OCI-LY1 (cell line): ENCODE measurements around the gene DEAF1.

ENCODE experiments used
- EZH2 ChIP-seq: fragments of 200-600 bp; sonication (generic), shearing (Covaris generic); IDR thresholded peaks from 2 replicates; pipeline ENCODE4 v1.8.0; 2017; ENCODE audit warnings: borderline replicate concordance, mixed run types, mild to moderate bottlenecking, antibody characterized with exemption, low read length, moderate library complexity, mixed read lengths
- TF ChIP-seq, protein P1 (sequence below): fragments of 200-600 bp; sonication (generic), shearing (Covaris generic); IDR thresholded peaks from 2 replicates; pipeline ENCODE4 v1.5.1; 2017; ENCODE audit warnings: mild to moderate bottlenecking, antibody characterized with exemption, low read length, moderate library complexity, mixed read lengths

DNA sequence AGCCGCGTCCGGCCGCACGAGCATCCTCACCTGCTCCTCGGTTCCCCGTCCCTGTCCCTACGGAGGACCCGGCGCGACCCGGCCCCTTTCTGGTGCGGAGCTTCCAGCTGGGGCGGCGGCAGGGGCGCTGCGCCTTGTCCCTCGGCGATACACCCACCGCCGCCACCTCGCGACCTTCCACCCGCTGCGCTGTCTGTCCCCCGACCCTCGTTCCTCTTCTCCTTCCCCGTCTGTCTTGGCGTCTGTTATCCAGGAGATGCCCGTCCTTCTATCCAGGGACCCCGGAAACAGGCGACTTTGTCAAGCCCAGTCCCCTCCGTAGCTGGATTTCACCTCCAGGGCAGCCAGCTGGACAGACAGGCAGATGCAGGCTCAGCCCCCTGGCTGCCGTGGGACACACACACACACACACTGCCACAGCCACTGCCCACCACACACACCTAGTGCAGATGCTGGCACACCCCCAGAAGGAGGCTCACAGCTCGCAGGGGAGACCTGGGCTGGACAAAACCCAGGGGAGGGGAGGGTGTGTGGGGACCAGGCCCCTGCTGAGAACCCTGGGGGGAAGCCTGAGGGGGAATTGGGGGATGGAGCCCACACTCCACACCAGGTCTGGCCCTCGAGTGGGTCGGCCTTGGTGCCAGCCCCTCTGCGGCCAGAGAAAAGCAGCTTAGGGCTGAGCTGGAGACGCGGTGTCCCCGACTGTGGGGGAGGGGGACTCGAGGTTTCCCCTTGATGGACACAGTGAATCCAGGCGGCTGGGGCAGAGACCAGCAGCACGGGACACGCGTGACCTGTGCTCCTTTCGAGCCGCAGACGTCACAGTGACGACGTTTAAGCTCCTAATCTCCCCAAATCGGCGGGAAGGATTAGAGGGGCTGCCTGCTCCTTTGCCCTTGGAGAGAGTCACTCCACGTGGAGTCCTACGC lies 57.2 kb downstream of the DEAF1 start:
- TF ChIP-seq, protein P1, sequence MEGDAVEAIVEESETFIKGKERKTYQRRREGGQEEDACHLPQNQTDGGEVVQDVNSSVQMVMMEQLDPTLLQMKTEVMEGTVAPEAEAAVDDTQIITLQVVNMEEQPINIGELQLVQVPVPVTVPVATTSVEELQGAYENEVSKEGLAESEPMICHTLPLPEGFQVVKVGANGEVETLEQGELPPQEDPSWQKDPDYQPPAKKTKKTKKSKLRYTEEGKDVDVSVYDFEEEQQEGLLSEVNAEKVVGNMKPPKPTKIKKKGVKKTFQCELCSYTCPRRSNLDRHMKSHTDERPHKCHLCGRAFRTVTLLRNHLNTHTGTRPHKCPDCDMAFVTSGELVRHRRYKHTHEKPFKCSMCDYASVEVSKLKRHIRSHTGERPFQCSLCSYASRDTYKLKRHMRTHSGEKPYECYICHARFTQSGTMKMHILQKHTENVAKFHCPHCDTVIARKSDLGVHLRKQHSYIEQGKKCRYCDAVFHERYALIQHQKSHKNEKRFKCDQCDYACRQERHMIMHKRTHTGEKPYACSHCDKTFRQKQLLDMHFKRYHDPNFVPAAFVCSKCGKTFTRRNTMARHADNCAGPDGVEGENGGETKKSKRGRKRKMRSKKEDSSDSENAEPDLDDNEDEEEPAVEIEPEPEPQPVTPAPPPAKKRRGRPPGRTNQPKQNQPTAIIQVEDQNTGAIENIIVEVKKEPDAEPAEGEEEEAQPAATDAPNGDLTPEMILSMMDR, result no peak
- no peak for TF ChIP-seq EZH2
